ENCODE measurements around the gene ADAMTS18. TPM values are rescaled to one million over a fixed set of nuclear protein-coding genes. Genes with fewer than 3 reads are reported as not detected.
A peak's percentile ranks its signal among the peaks of the same experiment; 100 is the strongest.
"Not testable (repeated sequence)": the region's sequence is repeated elsewhere in the genome, so short reads cannot be mapped to it uniquely, and the experiment has no call there.

ADAMTS18 gene
- total and polyA plus RNA-seq, 2 experiments from 2014 or later: 2.7 to 5.5 TPM

DNA sequence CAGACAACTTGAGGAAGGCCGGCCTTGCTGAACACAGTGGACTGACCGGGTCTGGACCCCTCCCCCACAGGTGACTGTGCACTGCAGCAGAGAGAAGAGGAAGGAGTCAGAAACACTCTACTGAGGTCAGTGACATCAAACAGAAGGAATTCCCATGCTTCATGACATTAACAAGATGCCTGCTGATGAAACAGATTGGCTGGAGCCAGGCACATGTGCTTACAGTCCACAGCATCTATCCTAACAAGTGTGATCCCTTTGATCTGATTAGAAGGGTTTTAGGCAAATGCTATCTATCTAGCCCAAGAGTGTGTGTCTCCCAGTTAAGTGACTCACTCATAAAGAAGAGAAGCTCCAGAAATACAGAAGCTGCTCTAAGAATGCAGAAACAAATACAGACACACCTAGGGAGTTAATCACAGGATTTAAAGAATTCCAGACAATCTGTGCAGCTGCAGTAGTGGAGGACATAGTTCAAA lies 145.5 kb downstream of the ADAMTS18 start:
- Histone ChIP-seq H3K27me3 (peaks cover 3% of the 10 kb centered on the region), H3K9me2 (replicated peaks; ENCODE audit: insufficient read depth) (no peaks in the 10 kb centered on the region), H3K27ac (peak overlapping the region; percentile 48), H3K36me3 (replicated peaks; ENCODE audit: insufficient read depth, low read depth) (no peaks in the 10 kb centered on the region), H3K9me3 (ENCODE audit: low read depth) (no peaks in the 10 kb centered on the region), H2AFZ (no peak overlapping the region), H4K20me1 (ENCODE audit: insufficient read depth, poor library complexity, severe bottlenecking) (no peaks in the 10 kb centered on the region), H3K4me2 (peak overlapping the region; percentile 14), H3K4me3 (no peak overlapping the region), H3K79me2 (no peaks in the 10 kb centered on the region), H3K4me1 (ENCODE audit: insufficient read depth) (peaks cover 22% of the 10 kb centered on the region)
- peak; percentile 67 for DNase-seq (ENCODE audit: low spot score)
- no peak for TF ChIP-seq EZH2phosphoT487 (IDR thresholded peaks at IDR 0.05; ENCODE audit: low read depth, severe bottlenecking, unreplicated experiment)
- no peak for TF ChIP-seq EZH2 (IDR thresholded peaks at IDR 0.05; ENCODE audit: borderline replicate concordance)
- WGBS (ENCODE audit: low lambda C conversion rate, missing lambda C conversion rate): 10% methylated on average over 2 of the region's 2 CpGs

- H3K27ac ChIP-seq: peak overlapping the region; percentile 48
- no peaks in the 10 kb centered on the region for H3K9me3 ChIP-seq (ENCODE audit: low read depth)
- H3K27me3 ChIP-seq: peaks cover 3% of the 10 kb centered on the region
- no peak overlapping the region for H3K4me2 ChIP-seq
- peak; percentile 35 for DNase-seq (ENCODE audit: low spot score)
- WGBS (ENCODE audit: low lambda C conversion rate, missing lambda C conversion rate): 65% methylated on average over 3 of the region's 3 CpGs
- TF ChIP-seq EZH2phosphoT487 (IDR thresholded peaks at IDR 0.05; ENCODE audit: low read depth, severe bottlenecking, unreplicated experiment) (no peak), EZH2 (IDR thresholded peaks at IDR 0.05; ENCODE audit: borderline replicate concordance) (no peak)
- TF ChIP-seq, protein P1, sequence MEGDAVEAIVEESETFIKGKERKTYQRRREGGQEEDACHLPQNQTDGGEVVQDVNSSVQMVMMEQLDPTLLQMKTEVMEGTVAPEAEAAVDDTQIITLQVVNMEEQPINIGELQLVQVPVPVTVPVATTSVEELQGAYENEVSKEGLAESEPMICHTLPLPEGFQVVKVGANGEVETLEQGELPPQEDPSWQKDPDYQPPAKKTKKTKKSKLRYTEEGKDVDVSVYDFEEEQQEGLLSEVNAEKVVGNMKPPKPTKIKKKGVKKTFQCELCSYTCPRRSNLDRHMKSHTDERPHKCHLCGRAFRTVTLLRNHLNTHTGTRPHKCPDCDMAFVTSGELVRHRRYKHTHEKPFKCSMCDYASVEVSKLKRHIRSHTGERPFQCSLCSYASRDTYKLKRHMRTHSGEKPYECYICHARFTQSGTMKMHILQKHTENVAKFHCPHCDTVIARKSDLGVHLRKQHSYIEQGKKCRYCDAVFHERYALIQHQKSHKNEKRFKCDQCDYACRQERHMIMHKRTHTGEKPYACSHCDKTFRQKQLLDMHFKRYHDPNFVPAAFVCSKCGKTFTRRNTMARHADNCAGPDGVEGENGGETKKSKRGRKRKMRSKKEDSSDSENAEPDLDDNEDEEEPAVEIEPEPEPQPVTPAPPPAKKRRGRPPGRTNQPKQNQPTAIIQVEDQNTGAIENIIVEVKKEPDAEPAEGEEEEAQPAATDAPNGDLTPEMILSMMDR (IDR thresholded peaks at IDR 0.05; ENCODE audit: poor library complexity): no peak
- peaks cover 22% of the 10 kb centered on the region for H3K4me1 ChIP-seq (ENCODE audit: insufficient read depth)
- no peak overlapping the region for H3K4me3 ChIP-seq
- H2AFZ ChIP-seq: no peak overlapping the region
- H3K79me2 ChIP-seq: no peaks in the 10 kb centered on the region
- H3K9me2 ChIP-seq (replicated peaks; ENCODE audit: insufficient read depth): no peaks in the 10 kb centered on the region
- no peaks in the 10 kb centered on the region for H4K20me1 ChIP-seq (ENCODE audit: insufficient read depth, poor library complexity, severe bottlenecking)
- no peaks in the 10 kb centered on the region for H3K36me3 ChIP-seq (replicated peaks; ENCODE audit: insufficient read depth, low read depth)
Observed at GRCh38 chr16:77288222-77288621, 146.6 kb downstream of the ADAMTS18 start.

- Histone ChIP-seq H3K9me3 (ENCODE audit: low read depth) (no peaks in the 10 kb centered on the region), H3K4me1 (ENCODE audit: insufficient read depth) (peaks cover 17% of the 10 kb centered on the region), H3K36me3 (replicated peaks; ENCODE audit: insufficient read depth, low read depth) (no peaks in the 10 kb centered on the region), H3K79me2 (no peaks in the 10 kb centered on the region), H3K4me2 (no peak overlapping the region), H3K9me2 (replicated peaks; ENCODE audit: insufficient read depth) (no peaks in the 10 kb centered on the region), H3K4me3 (no peak overlapping the region), H2AFZ (no peak overlapping the region), H3K27me3 (peaks cover 3% of the 10 kb centered on the region), H3K27ac (no peak overlapping the region), H4K20me1 (ENCODE audit: insufficient read depth, poor library complexity, severe bottlenecking) (no peaks in the 10 kb centered on the region)
- TF ChIP-seq, protein P1 (IDR thresholded peaks at IDR 0.05; ENCODE audit: poor library complexity): no peak
- TF ChIP-seq EZH2 (IDR thresholded peaks at IDR 0.05; ENCODE audit: borderline replicate concordance): no peak
- no peak for TF ChIP-seq EZH2phosphoT487 (IDR thresholded peaks at IDR 0.05; ENCODE audit: low read depth, severe bottlenecking, unreplicated experiment)
- WGBS (ENCODE audit: low lambda C conversion rate, missing lambda C conversion rate): 91% methylated on average over 5 of the region's 5 CpGs
- DNase-seq (ENCODE audit: low spot score): no peak
Observed at GRCh38 chr16:77285676-77286075, 149.2 kb downstream of the ADAMTS18 start.

GRCh38 chr16:77282345-77282744 lies 152.5 kb downstream of the ADAMTS18 start:
- Histone ChIP-seq H4K20me1 (ENCODE audit: insufficient read depth, poor library complexity, severe bottlenecking) (no peaks in the 10 kb centered on the region), H3K9me2 (replicated peaks; ENCODE audit: insufficient read depth) (no peaks in the 10 kb centered on the region), H3K9me3 (ENCODE audit: low read depth) (no peaks in the 10 kb centered on the region), H3K79me2 (no peaks in the 10 kb centered on the region), H2AFZ (no peak overlapping the region), H3K4me3 (no peak overlapping the region), H3K36me3 (replicated peaks; ENCODE audit: insufficient read depth, low read depth) (no peaks in the 10 kb centered on the region), H3K27me3 (peaks cover 3% of the 10 kb centered on the region), H3K4me2 (no peak overlapping the region), H3K4me1 (ENCODE audit: insufficient read depth) (no peaks in the 10 kb centered on the region), H3K27ac (no peak overlapping the region)
- 88% methylated on average over 2 of the region's 2 CpGs for WGBS (ENCODE audit: low lambda C conversion rate, missing lambda C conversion rate)
- TF ChIP-seq EZH2phosphoT487 (IDR thresholded peaks at IDR 0.05; ENCODE audit: low read depth, severe bottlenecking, unreplicated experiment): no peak
- TF ChIP-seq EZH2 (IDR thresholded peaks at IDR 0.05; ENCODE audit: borderline replicate concordance): no peak
- TF ChIP-seq, protein P1 (IDR thresholded peaks at IDR 0.05; ENCODE audit: poor library complexity): no peak
- no peak for DNase-seq (ENCODE audit: low spot score)

DNA sequence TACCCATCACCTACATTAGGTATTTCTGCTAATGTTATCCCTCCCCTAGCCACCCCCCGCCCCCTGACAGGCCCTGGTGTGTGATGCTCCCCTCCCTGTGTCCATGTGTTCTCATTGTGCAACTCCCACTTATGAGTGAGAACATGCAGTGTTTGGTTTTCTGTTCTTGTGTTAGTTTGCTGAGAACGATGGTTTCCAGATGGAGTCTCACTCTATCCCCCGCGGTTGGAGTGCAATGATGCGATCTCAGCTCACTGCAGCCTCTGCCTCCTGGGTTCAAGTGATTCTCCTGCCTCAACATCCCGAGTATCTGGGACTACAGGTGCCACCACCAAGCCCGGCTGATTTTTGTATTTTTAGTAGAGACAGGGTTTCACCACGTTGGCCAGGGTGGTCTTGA lies 155.5 kb downstream of the ADAMTS18 start:
- H4K20me1 ChIP-seq (ENCODE audit: insufficient read depth, poor library complexity, severe bottlenecking); H3K36me3 ChIP-seq (replicated peaks; ENCODE audit: insufficient read depth, low read depth); H3K27ac ChIP-seq; H3K4me1 ChIP-seq (ENCODE audit: insufficient read depth); H3K9me3 ChIP-seq (ENCODE audit: low read depth); H2AFZ ChIP-seq; H3K9me2 ChIP-seq (replicated peaks; ENCODE audit: insufficient read depth); H3K4me2 ChIP-seq; H3K4me3 ChIP-seq; H3K79me2 ChIP-seq; H3K27me3 ChIP-seq; DNase-seq (ENCODE audit: low spot score): not testable (repeated sequence)
- WGBS (ENCODE audit: low lambda C conversion rate, missing lambda C conversion rate): 65% methylated on average over 8 of the region's 8 CpGs

Data from hepatocyte (in vitro differentiated cells).